IMR-90 (cell line): Measurements from ENCODE around the gene TMEM14C. TPM values are rescaled to one million over a fixed set of nuclear protein-coding genes. Genes with fewer than 3 reads are reported as not detected.

ENCODE experiments used
- ATAC-seq: fragments of 200-7000 bp; cut with Tn5 transposase; 2 replicates; pipeline ENCODE4 v1.9.1; 2020; ENCODE audit warnings: low read depth, mild to moderate bottlenecking, moderate library complexity
- BruUV-seq: library from RNA; stranded (reverse); fragments of 400-500 nt; replicated peaks from 2 replicates; lab custom pipeline; 2021; lab: Mats Ljungman, UMichigan
- CTCF ChIA-PET: fragments of 300-600 bp; formaldehyde crosslinking; extraction: SDS; loops from one replicate; lab custom pipeline; 2021; ENCODE audit warnings: antibody characterized with exemption; lab: Yijun Ruan, JAX
- POLR2A ChIA-PET: fragments of 300-600 bp; sonication (Branson Sonifier 250); formaldehyde crosslinking; loops from one replicate; lab custom pipeline; 2022; ENCODE audit warnings: antibody characterized with exemption; ENCODE audit not compliant: unreplicated experiment; lab: Charles Lee
- DNase-seq: peaks from one replicate; pipeline ENCODE4 v3.0.0; 2013
- H2AFZ ChIP-seq: replicated peaks from 2 replicates; pipeline ENCODE3; 2013; ENCODE audit warnings: low read length, mild to moderate bottlenecking; ENCODE audit not compliant: poor library complexity
- H2AK5ac ChIP-seq: 2 replicates; pipeline ENCODE4 v1.6.1; 2013; ENCODE audit warnings: low read depth, low read length, inconsistent platforms
- H2AK9ac ChIP-seq: replicated peaks from 2 replicates; pipeline ENCODE3; 2013; ENCODE audit warnings: mild to moderate bottlenecking, low read depth, low read length, moderate library complexity; ENCODE audit not compliant: poor library complexity
- H2BK120ac ChIP-seq: 2 replicates; pipeline ENCODE4 v1.6.1; 2013; ENCODE audit warnings: low read depth, low read length, inconsistent platforms
- H2BK15ac ChIP-seq: 3 replicates; pipeline ENCODE4 v1.6.1; 2013; ENCODE audit warnings: low read depth, low read length, inconsistent platforms
- H2BK20ac ChIP-seq: 2 replicates; pipeline ENCODE4 v1.6.1; 2013; ENCODE audit warnings: low read depth, mild to moderate bottlenecking, inconsistent platforms, low read length, moderate library complexity
- H2BK5ac ChIP-seq: 2 replicates; pipeline ENCODE4 v1.6.1; 2013; ENCODE audit warnings: mild to moderate bottlenecking, low read depth, low read length, inconsistent platforms; ENCODE audit not compliant: poor library complexity, severe bottlenecking
- H3K14ac ChIP-seq: replicated peaks from 2 replicates; pipeline ENCODE4 v1.6.1; 2013; ENCODE audit warnings: low read depth, low read length, inconsistent platforms
- H3K18ac ChIP-seq: 2 replicates; pipeline ENCODE4 v1.6.1; 2013; ENCODE audit warnings: low read depth, low read length, control low read depth
- H3K23ac ChIP-seq: 2 replicates; pipeline ENCODE4 v1.6.1; 2013; ENCODE audit warnings: low read depth, low read length, inconsistent platforms
- H3K27ac ChIP-seq: 2 replicates; pipeline ENCODE4 v1.5.1; 2013; ENCODE audit warnings: mild to moderate bottlenecking, control low read depth, low read length; ENCODE audit not compliant: insufficient read depth
- H3K27me3 ChIP-seq: 2 replicates; pipeline ENCODE4 v1.6.1; 2013; ENCODE audit warnings: low read length; ENCODE audit not compliant: control insufficient read depth, insufficient read depth
- H3K36me3 ChIP-seq: 2 replicates; pipeline ENCODE4 v1.6.1; 2013; ENCODE audit warnings: low read length, mixed read lengths; ENCODE audit not compliant: control insufficient read depth, insufficient read depth
- H3K4ac ChIP-seq: 2 replicates; pipeline ENCODE4 v1.6.1; 2013; ENCODE audit warnings: low read depth, low read length, inconsistent platforms
- H3K4me1 ChIP-seq: 2 replicates; pipeline ENCODE4 v1.6.1; 2013; ENCODE audit warnings: low read length, mixed read lengths; ENCODE audit not compliant: control insufficient read depth, insufficient read depth
- H3K4me2 ChIP-seq: 2 replicates; pipeline ENCODE4 v1.6.1; 2013; ENCODE audit warnings: low read depth, mild to moderate bottlenecking, control low read depth, low read length, moderate library complexity
- H3K4me3 ChIP-seq: 2 replicates; pipeline ENCODE4 v1.5.1; 2013; ENCODE audit warnings: low read depth, mild to moderate bottlenecking, control low read depth, low read length, moderate library complexity; ENCODE audit not compliant: insufficient read depth
- H3K56ac ChIP-seq: 2 replicates; pipeline ENCODE4 v1.6.1; 2013; ENCODE audit warnings: low read length, inconsistent platforms; ENCODE audit not compliant: insufficient read depth; ENCODE audit errors: extremely low read depth
- H3K79me1 ChIP-seq, 2 experiments: 2 replicates each; pipeline ENCODE4 v1.6.1; 2013; ENCODE audit warnings: low read length in 2 of 2, inconsistent platforms in 1 of 2, low read depth in 1 of 2
- H3K9ac ChIP-seq: 2 replicates; pipeline ENCODE4 v1.6.1; 2013; ENCODE audit warnings: low read depth, low read length, control low read depth
- H3K9me1 ChIP-seq: 2 replicates; pipeline ENCODE4 v1.6.1; 2013; ENCODE audit warnings: low read length, inconsistent platforms; ENCODE audit not compliant: insufficient read depth
- H3K9me3 ChIP-seq: 2 replicates; pipeline ENCODE4 v1.6.1; 2013; ENCODE audit warnings: low read length; ENCODE audit not compliant: control insufficient read depth, insufficient read depth
- H4K20me1 ChIP-seq: 2 replicates; pipeline ENCODE4 v1.6.1; 2013; ENCODE audit warnings: low read length, inconsistent platforms; ENCODE audit not compliant: insufficient read depth
- H4K5ac ChIP-seq: 2 replicates; pipeline ENCODE4 v1.6.1; 2013; ENCODE audit warnings: mild to moderate bottlenecking, low read depth, low read length, control low read depth
- H4K8ac ChIP-seq, 2 experiments: 2 replicates each; pipeline ENCODE4 v1.6.1; 2013; ENCODE audit warnings: low read depth in 2 of 2, low read length in 2 of 2, control low read depth in 1 of 2, inconsistent platforms in 1 of 2
- H4K91ac ChIP-seq: 2 replicates; pipeline ENCODE4 v1.6.1; 2013; ENCODE audit warnings: low read depth, low read length, inconsistent platforms; ENCODE audit not compliant: insufficient read depth
- BHLHE40 ChIP-seq: fragments of 150-350 bp; IDR thresholded peaks from 2 replicates; pipeline ENCODE4 v1.6.1; 2016; ENCODE audit warnings: mild to moderate bottlenecking, low read depth, low read length
- CEBPB ChIP-seq: IDR thresholded peaks from 2 replicates; pipeline ENCODE4 v1.6.1; 2012; ENCODE audit warnings: low read depth, low read length, improper control_type of control experiment
- CHD1 ChIP-seq: IDR thresholded peaks from 2 replicates; pipeline ENCODE4 v1.6.1; 2012; ENCODE audit warnings: low read depth, low read length, improper control_type of control experiment
- FOS ChIP-seq: fragments of 150-350 bp; IDR thresholded peaks from 2 replicates; pipeline ENCODE4 v1.6.1; 2016; ENCODE audit warnings: low read depth, low read length
- MAFK ChIP-seq: IDR thresholded peaks from 2 replicates; pipeline ENCODE4 v1.6.1; 2012; ENCODE audit warnings: low read depth, low read length, improper control_type of control experiment
- MAZ ChIP-seq: IDR thresholded peaks from 2 replicates; pipeline ENCODE4 v1.6.1; 2012; ENCODE audit warnings: low read depth, mild to moderate bottlenecking, low read length, improper control_type of control experiment, moderate library complexity, borderline replicate concordance
- MXI1 ChIP-seq: IDR thresholded peaks from 2 replicates; pipeline ENCODE4 v1.6.1; 2012; ENCODE audit warnings: low read depth, mild to moderate bottlenecking, low read length, moderate library complexity, borderline replicate concordance
- NFE2L2 ChIP-seq: fragments of 150-350 bp; IDR thresholded peaks from 2 replicates; pipeline ENCODE4 v1.6.1; 2016; ENCODE audit warnings: low read depth, mild to moderate bottlenecking, low read length
- POLR2A ChIP-seq: IDR thresholded peaks from 2 replicates; pipeline ENCODE4 v1.6.1; 2012; ENCODE audit warnings: mild to moderate bottlenecking, low read depth, low read length
- RAD21 ChIP-seq: IDR thresholded peaks from 2 replicates; pipeline ENCODE4 v1.6.1; 2012; ENCODE audit warnings: low read length, improper control_type of control experiment
- RCOR1 ChIP-seq: IDR thresholded peaks from 2 replicates; pipeline ENCODE4 v1.6.1; 2012; ENCODE audit warnings: mild to moderate bottlenecking, low read length, improper control_type of control experiment; ENCODE audit not compliant: insufficient replicate concordance
- RFX5 ChIP-seq: IDR thresholded peaks from 2 replicates; pipeline ENCODE4 v1.8.0; 2012; ENCODE audit warnings: low read depth, mild to moderate bottlenecking, low read length, moderate library complexity
- SMC3 ChIP-seq: fragments of 150-350 bp; IDR thresholded peaks from 2 replicates; pipeline ENCODE4 v1.6.1; 2016; ENCODE audit warnings: low read depth, mild to moderate bottlenecking, antibody characterized with exemption, low read length, moderate library complexity
- WGBS, 2 experiments: methylation state at CpG; one replicate each; pipeline versions ENCODE4 v1.1.5 to v1.1.7; 2013; ENCODE audit warnings: missing lambda C conversion rate in 2 of 2; ENCODE audit not compliant: insufficient read length in 1 of 2; ENCODE audit errors: extremely low coverage in 2 of 2; 5-methylcytosine and 5-hydroxymethylcytosine counted together
- dilution Hi-C: fragments of 300-500 bp; cut with HindIII; formaldehyde crosslinking; loops from one replicate; pipeline ENCODE4 v1.14.3; 2018; ENCODE audit warnings: low sequenced_read_pairs; ENCODE audit not compliant: unreplicated experiment
- in situ Hi-C: fragments of 300-500 bp; cut with MboI; formaldehyde crosslinking; loops from 3 replicates; pipeline ENCODE4 v1.14.3; 2019; ENCODE audit warnings: low sequenced_read_pairs, inconsistent platforms, mixed read lengths
- intact Hi-C: fragments of 100-400 bp; cut with micrococcal nuclease; formaldehyde crosslinking; loops from 2 replicates; pipeline ENCODE4 v1.10.0; 2022
- polyA plus RNA-seq, 3 experiments: library from polyadenylated mRNA; depleted of rRNA; stranded (reverse); fragments of >200 nt; gene quantifications; 2 replicates each; pipeline ENCODE4 v1.2.3, GENCODE V29; 2012; ENCODE audit warnings: low replicate concordance in 1 of 3
- total RNA-seq: library from RNA; depleted of rRNA; stranded (reverse); fragments of >200 nt; gene quantifications from 2 replicates; pipeline ENCODE4 v1.2.3, GENCODE V29; 2012
- TF ChIP-seq, protein P1 (sequence below): conservative IDR thresholded peaks from 2 replicates; pipeline ENCODE4 v1.5.1; 2012; ENCODE audit warnings: mild to moderate bottlenecking, low read depth, low read length, improper control_type of control experiment
- TF ChIP-seq, protein P2 (sequence below): fragments of 150-350 bp; IDR thresholded peaks from 2 replicates; pipeline ENCODE4 v1.6.1; 2016; ENCODE audit warnings: low read depth, mild to moderate bottlenecking, low read length, moderate library complexity, borderline replicate concordance
- TF ChIP-seq, protein P3 (sequence below): fragments of 150-350 bp; IDR thresholded peaks from 2 replicates; pipeline ENCODE4 v1.6.1; 2017; ENCODE audit warnings: mild to moderate bottlenecking, antibody characterized with exemption, low read length, low read depth

Gene TMEM14C
- total and polyA plus RNA-seq, 2 of the 4 experiments (the other 2 are of a cell fraction) = 129 to 175 TPM

- CTCF ChIA-PET = no interaction called here
Measured at GRCh38 chr6:10713962-10714361, 8.9 kb upstream of the TMEM14C start.

More at GRCh38 chr6:10713962-10714361, 8.9 kb upstream of the TMEM14C start:
- Histone ChIP-seq H2BK20ac (no peak overlapping the region), H3K79me1 (no peaks in the 10 kb centered on the region), H3K23ac (no peak overlapping the region), H2AK5ac (no peak overlapping the region), H4K8ac (no peak overlapping the region), H3K36me3 (peaks cover 5% of the 10 kb centered on the region), H3K4me2 (no peak overlapping the region), H3K9me3 (peaks cover 7% of the 10 kb centered on the region), H3K27ac (no peak overlapping the region), H2BK120ac (no peak overlapping the region), H3K4me1 (peaks cover 2% of the 10 kb centered on the region; the same call in 1 of the 2 replicates), H4K20me1 (no peaks in the 10 kb centered on the region), H2BK15ac (no peak overlapping the region), H4K91ac (no peak overlapping the region), H3K4me3 (no peak overlapping the region), H2AFZ (no peak overlapping the region), H3K9me1 (no peaks in the 10 kb centered on the region), H4K5ac (no peak overlapping the region), H3K4ac (no peak overlapping the region), H3K27me3 (no peaks in the 10 kb centered on the region), H3K14ac (no peak overlapping the region), H3K56ac (no peak overlapping the region), H2AK9ac (no peak overlapping the region), H3K18ac (no peak overlapping the region), H2BK5ac (no peak overlapping the region), H3K9ac (no peak overlapping the region)
- dilution Hi-C loops (no loop called here), intact Hi-C loops (no loop called here), in situ Hi-C loops (no loop called here)
- BruUV-seq = no TSS peak
- no peak for DNase-seq
- 100% methylated on average over 5 of the region's 8 CpGs; no CpG with 5 or more reads in 1 of the 2 experiments for WGBS, 2 experiments
- ATAC-seq = no peak
- POLR2A ChIA-PET = no interaction called here
- TF ChIP-seq MAFK (no peak), POLR2A (no peak), CHD1 (no peak), CEBPB (no peak), MXI1 (no peak), BHLHE40 (no peak), NFE2L2 (no peak), FOS (no peak), RAD21 (no peak), MAZ (no peak), RFX5 (no peak), RCOR1 (no peak), SMC3 (no peak)
- TF ChIP-seq, protein P1, sequence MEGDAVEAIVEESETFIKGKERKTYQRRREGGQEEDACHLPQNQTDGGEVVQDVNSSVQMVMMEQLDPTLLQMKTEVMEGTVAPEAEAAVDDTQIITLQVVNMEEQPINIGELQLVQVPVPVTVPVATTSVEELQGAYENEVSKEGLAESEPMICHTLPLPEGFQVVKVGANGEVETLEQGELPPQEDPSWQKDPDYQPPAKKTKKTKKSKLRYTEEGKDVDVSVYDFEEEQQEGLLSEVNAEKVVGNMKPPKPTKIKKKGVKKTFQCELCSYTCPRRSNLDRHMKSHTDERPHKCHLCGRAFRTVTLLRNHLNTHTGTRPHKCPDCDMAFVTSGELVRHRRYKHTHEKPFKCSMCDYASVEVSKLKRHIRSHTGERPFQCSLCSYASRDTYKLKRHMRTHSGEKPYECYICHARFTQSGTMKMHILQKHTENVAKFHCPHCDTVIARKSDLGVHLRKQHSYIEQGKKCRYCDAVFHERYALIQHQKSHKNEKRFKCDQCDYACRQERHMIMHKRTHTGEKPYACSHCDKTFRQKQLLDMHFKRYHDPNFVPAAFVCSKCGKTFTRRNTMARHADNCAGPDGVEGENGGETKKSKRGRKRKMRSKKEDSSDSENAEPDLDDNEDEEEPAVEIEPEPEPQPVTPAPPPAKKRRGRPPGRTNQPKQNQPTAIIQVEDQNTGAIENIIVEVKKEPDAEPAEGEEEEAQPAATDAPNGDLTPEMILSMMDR = no peak
- TF ChIP-seq, protein P2, sequence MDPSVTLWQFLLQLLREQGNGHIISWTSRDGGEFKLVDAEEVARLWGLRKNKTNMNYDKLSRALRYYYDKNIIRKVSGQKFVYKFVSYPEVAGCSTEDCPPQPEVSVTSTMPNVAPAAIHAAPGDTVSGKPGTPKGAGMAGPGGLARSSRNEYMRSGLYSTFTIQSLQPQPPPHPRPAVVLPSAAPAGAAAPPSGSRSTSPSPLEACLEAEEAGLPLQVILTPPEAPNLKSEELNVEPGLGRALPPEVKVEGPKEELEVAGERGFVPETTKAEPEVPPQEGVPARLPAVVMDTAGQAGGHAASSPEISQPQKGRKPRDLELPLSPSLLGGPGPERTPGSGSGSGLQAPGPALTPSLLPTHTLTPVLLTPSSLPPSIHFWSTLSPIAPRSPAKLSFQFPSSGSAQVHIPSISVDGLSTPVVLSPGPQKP = no peak
- TF ChIP-seq, protein P3, sequence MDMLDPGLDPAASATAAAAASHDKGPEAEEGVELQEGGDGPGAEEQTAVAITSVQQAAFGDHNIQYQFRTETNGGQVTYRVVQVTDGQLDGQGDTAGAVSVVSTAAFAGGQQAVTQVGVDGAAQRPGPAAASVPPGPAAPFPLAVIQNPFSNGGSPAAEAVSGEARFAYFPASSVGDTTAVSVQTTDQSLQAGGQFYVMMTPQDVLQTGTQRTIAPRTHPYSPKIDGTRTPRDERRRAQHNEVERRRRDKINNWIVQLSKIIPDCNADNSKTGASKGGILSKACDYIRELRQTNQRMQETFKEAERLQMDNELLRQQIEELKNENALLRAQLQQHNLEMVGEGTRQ = no peak
